ENCODE results near the gene ASMTL.
A peak's percentile ranks its signal among the peaks of the same experiment; 100 is the strongest.

The ASMTL gene

DNA sequence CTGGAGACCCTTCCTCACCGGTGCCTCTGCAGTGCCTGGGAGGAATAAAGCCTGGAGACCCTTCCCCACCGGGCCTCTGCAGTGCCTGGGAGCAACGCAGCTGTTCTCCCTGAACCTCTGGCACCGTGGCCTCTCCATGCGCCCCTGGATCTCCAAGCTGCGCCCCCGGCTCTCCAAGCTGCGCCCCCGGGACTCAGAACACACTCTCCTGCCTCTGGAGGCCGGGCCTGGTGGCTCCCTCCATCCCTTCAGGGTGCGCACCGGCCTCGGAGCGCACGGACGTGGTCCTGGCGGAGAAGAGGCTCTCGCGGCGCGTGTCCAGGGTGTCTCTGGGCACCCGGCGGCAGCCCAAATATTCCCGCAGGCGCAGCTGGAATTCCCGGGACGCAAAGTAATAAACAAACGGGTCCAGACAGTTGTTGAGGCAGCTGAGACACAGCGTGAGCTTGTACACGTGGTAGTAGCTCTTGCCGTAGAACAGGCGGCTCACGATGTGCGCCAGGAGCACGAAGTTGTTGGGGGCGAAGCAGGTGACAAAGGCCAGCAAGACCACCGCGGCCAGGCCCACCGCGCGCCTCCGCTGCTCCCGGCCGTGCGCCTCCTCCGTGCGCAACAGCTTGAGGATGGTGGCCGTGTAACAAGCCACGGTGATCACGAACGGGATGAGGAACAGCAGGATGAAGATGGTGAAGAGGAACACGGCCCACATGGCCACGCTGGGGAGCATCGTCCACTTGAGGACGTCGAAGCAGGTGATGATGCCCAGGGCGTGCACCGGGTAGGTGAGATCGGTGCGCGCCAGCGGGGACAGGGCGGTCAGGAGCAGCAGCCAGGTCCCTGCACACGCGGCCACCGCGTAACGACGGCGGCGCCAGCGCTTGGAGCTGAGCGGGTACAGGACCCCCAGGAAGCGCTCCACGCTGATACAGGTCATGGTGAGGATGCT lies 12.8 kb upstream of the ASMTL start:
- H3K79me1 ChIP-seq (ENCODE audit: low read length), result no peaks in the 10 kb centered on the region
- H3K9me3 ChIP-seq (ENCODE audit: insufficient read depth, low read depth, low read length), result no peaks in the 10 kb centered on the region
- H3K4me3 ChIP-seq (ENCODE audit: low read depth, low read length), result peak overlapping the region; percentile 8

DNA sequence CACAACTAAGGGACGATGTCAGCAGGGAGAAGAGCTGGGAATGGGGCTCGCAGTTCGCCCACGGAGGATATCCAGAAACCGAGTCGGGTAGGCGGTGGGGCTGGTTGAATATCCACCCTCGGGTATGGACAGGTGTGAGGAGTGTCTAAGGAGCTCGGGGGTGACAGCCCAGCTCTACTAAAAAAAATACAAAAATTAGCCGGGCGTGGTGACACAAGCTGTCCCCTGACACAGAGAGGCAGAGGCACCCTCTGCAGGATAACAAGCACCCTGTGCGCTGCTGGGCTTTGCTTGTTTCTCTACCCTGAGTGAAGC lies 12.2 kb upstream of the ASMTL start:
- Histone ChIP-seq H2AFZ (ENCODE audit: insufficient read depth, low read length, poor library complexity) (no peak overlapping the region), H3K18ac (ENCODE audit: low read length) (no peak overlapping the region), H3K9ac (ENCODE audit: low read length) (no peak overlapping the region), H4K12ac (ENCODE audit: low read depth, low read length) (no peak overlapping the region), H3K4me2 (ENCODE audit: low read length) (no peak overlapping the region), H3K23ac (ENCODE audit: low read length) (no peak overlapping the region), H3K27me3 (ENCODE audit: insufficient read depth, low read length) (no peaks in the 10 kb centered on the region), H2BK5ac (ENCODE audit: low read depth, low read length, poor library complexity) (no peak overlapping the region), H3K14ac (ENCODE audit: low read length) (no peak overlapping the region), H4K8ac (ENCODE audit: low read depth, low read length) (no peak overlapping the region), H2BK12ac (ENCODE audit: low read length) (no peak overlapping the region), H3K27ac (ENCODE audit: low read depth, low read length) (no peak overlapping the region), H3K79me2 (ENCODE audit: control insufficient read depth, insufficient read depth, low read length, poor library complexity) (no peaks in the 10 kb centered on the region), H2AK5ac (ENCODE audit: low read length) (no peak overlapping the region), H3K9me3 (ENCODE audit: insufficient read depth, low read depth, low read length) (no peaks in the 10 kb centered on the region), H2BK120ac (ENCODE audit: insufficient read depth, low read length, poor library complexity) (no peak overlapping the region), H3K4me1 (ENCODE audit: control insufficient read depth in 1 of 2, insufficient read depth in 2 of 2, low read length in 2 of 2) (no peaks in the 10 kb centered on the region), H3K4ac (ENCODE audit: low read depth, low read length) (no peak overlapping the region), H4K91ac (ENCODE audit: low read depth, low read length) (no peak overlapping the region), H3K36me3 (ENCODE audit: control insufficient read depth in 1 of 2, insufficient read depth in 2 of 2, low read length in 2 of 2) (no peaks in the 10 kb centered on the region), H3K79me1 (ENCODE audit: low read length) (no peaks in the 10 kb centered on the region), H3K4me3 (ENCODE audit: low read depth, low read length) (no peak overlapping the region)
- no CpG with 5 or more reads among the region's 12 CpGs for WGBS (ENCODE audit: extremely low coverage, insufficient coverage, insufficient read length)
- no peak for DNase-seq

More for the DNA sequence above, 12.8 kb upstream of the ASMTL start:
- H3K36me3 ChIP-seq (ENCODE audit: control insufficient read depth in 1 of 2, insufficient read depth in 2 of 2, low read length in 2 of 2), result no peaks in the 10 kb centered on the region
- H4K91ac ChIP-seq (ENCODE audit: low read depth, low read length), result no peak overlapping the region
- no peak overlapping the region for H2BK120ac ChIP-seq (ENCODE audit: insufficient read depth, low read length, poor library complexity)
- no peak overlapping the region for H3K23ac ChIP-seq (ENCODE audit: low read length)
- no peak overlapping the region for H2AK5ac ChIP-seq (ENCODE audit: low read length)
- H3K18ac ChIP-seq (ENCODE audit: low read length), result no peak overlapping the region
- H3K4ac ChIP-seq (ENCODE audit: low read depth, low read length), result no peak overlapping the region
- H2AFZ ChIP-seq (ENCODE audit: insufficient read depth, low read length, poor library complexity), result no peak overlapping the region
- no peaks in the 10 kb centered on the region for H3K4me1 ChIP-seq (ENCODE audit: control insufficient read depth in 1 of 2, insufficient read depth in 2 of 2, low read length in 2 of 2)
- H2BK12ac ChIP-seq (ENCODE audit: low read length), result no peak overlapping the region
- H3K4me2 ChIP-seq (ENCODE audit: low read length), result no peak overlapping the region
- WGBS (ENCODE audit: extremely low coverage, insufficient coverage, insufficient read length), result no CpG with 5 or more reads among the region's 75 CpGs
- no peaks in the 10 kb centered on the region for H3K79me2 ChIP-seq (ENCODE audit: control insufficient read depth, insufficient read depth, low read length, poor library complexity)
- H3K9ac ChIP-seq (ENCODE audit: low read length), result no peak overlapping the region
- no peak for DNase-seq
- no peak overlapping the region for H3K14ac ChIP-seq (ENCODE audit: low read length)
- H3K27me3 ChIP-seq (ENCODE audit: insufficient read depth, low read length), result no peaks in the 10 kb centered on the region
- no peak overlapping the region for H3K27ac ChIP-seq (ENCODE audit: low read depth, low read length)
- H4K12ac ChIP-seq (ENCODE audit: low read depth, low read length), result no peak overlapping the region
- H2BK5ac ChIP-seq (ENCODE audit: low read depth, low read length, poor library complexity), result no peak overlapping the region
- no peak overlapping the region for H4K8ac ChIP-seq (ENCODE audit: low read depth, low read length)

DNA sequence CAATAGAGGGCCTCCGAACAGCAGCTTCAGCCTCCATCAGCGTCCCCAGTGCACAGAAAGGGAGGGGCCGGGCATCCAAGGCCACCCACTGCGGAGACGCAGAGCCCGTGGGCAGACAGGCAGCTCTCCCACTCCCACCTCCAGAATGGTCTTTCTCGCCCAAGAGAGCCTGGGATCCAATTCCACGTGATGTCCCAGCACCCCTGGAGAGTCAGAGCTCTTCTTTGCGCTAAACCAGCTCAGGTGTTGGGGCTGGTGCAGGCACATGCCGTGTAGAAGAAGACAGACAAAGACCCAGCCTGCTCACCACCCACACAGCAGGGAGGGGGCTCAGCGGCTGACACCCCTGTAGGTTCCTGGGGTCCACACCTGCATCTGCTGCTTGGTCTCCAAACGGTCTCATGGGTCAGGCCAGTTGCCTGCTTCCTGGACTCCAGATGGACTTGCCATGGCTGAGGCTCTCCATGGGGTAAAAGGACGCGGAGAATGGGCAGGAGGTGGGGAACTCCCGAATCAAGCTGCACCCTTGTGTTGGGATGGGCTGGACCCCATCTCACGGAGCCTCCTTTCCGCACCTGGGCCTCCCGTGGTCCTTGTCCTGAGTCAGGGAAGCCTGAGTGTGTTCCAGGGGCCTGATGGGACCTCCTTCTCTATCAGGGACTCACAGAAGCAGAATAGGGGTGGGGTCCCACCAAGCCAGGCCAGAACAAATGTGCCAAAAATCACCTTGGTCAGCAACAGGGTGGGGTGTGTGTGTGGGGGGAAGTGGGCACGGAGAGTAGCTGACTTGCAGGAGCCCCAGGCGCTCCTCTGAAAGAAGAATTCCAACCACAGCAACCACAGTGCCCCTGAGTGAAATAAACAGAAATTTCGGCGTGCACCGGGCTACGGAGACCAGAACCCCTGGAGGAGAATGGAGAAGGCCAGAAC lies 11.6 kb upstream of the ASMTL start:
- Histone ChIP-seq H3K79me2 (ENCODE audit: control insufficient read depth, insufficient read depth, low read length, poor library complexity) (no peaks in the 10 kb centered on the region), H3K4me3 (ENCODE audit: low read depth, low read length) (no peak overlapping the region), H3K4me1 (ENCODE audit: control insufficient read depth in 1 of 2, insufficient read depth in 2 of 2, low read length in 2 of 2) (no peaks in the 10 kb centered on the region), H3K27me3 (ENCODE audit: insufficient read depth, low read length) (no peaks in the 10 kb centered on the region), H3K14ac (ENCODE audit: low read length) (no peak overlapping the region), H2AFZ (ENCODE audit: insufficient read depth, low read length, poor library complexity) (no peak overlapping the region), H3K23ac (ENCODE audit: low read length) (no peak overlapping the region), H2BK120ac (ENCODE audit: insufficient read depth, low read length, poor library complexity) (no peak overlapping the region), H3K18ac (ENCODE audit: low read length) (no peak overlapping the region), H2BK5ac (ENCODE audit: low read depth, low read length, poor library complexity) (no peak overlapping the region), H3K9ac (ENCODE audit: low read length) (no peak overlapping the region), H3K27ac (ENCODE audit: low read depth, low read length) (no peak overlapping the region), H3K79me1 (ENCODE audit: low read length) (no peaks in the 10 kb centered on the region), H2BK12ac (ENCODE audit: low read length) (no peak overlapping the region), H2AK5ac (ENCODE audit: low read length) (no peak overlapping the region), H4K8ac (ENCODE audit: low read depth, low read length) (no peak overlapping the region), H3K4me2 (ENCODE audit: low read length) (no peak overlapping the region), H3K9me3 (ENCODE audit: insufficient read depth, low read depth, low read length) (no peaks in the 10 kb centered on the region), H3K36me3 (ENCODE audit: control insufficient read depth in 1 of 2, insufficient read depth in 2 of 2, low read length in 2 of 2) (no peaks in the 10 kb centered on the region), H4K91ac (ENCODE audit: low read depth, low read length) (no peak overlapping the region), H4K12ac (ENCODE audit: low read depth, low read length) (no peak overlapping the region), H3K4ac (ENCODE audit: low read depth, low read length) (no peak overlapping the region)
- no peak for DNase-seq
- WGBS (ENCODE audit: extremely low coverage, insufficient coverage, insufficient read length), result no CpG with 5 or more reads among the region's 24 CpGs

DNA sequence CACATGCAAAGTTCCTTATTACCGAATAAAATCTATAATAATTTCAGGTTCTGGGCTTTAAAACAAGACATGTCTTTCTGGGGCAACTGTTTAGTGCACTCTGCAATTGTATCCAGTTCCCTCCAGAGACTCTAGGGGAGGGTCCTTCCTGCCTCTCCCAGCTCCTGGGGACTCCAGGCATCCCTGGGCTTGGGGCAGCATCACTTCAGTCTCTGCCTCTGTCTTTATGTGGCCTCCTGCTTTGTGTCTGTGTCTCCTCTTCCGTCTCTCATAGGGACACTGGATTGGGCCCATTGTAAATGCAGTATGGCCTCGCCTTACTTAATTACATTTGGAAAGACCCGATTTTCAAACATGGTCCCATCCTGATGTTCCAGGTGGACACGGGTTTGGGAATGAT lies 10.9 kb upstream of the ASMTL start:
- H3K36me3 ChIP-seq (ENCODE audit: control insufficient read depth in 1 of 2, insufficient read depth in 2 of 2, low read length in 2 of 2), result no peaks in the 10 kb centered on the region
- no peak overlapping the region for H4K12ac ChIP-seq (ENCODE audit: low read depth, low read length)
- H2BK12ac ChIP-seq (ENCODE audit: low read length), result no peak overlapping the region
- no peaks in the 10 kb centered on the region for H3K9me3 ChIP-seq (ENCODE audit: insufficient read depth, low read depth, low read length)
- H2BK5ac ChIP-seq (ENCODE audit: low read depth, low read length, poor library complexity), result no peak overlapping the region
- no peaks in the 10 kb centered on the region for H3K79me1 ChIP-seq (ENCODE audit: low read length)
- H3K14ac ChIP-seq (ENCODE audit: low read length), result no peak overlapping the region
- H2BK120ac ChIP-seq (ENCODE audit: insufficient read depth, low read length, poor library complexity), result no peak overlapping the region
- no peak overlapping the region for H3K4me3 ChIP-seq (ENCODE audit: low read depth, low read length)
- DNase-seq, result no peak
- no peak overlapping the region for H4K8ac ChIP-seq (ENCODE audit: low read depth, low read length)
- no peak overlapping the region for H3K9ac ChIP-seq (ENCODE audit: low read length)
- H3K27me3 ChIP-seq (ENCODE audit: insufficient read depth, low read length), result no peaks in the 10 kb centered on the region
- H3K23ac ChIP-seq (ENCODE audit: low read length), result no peak overlapping the region
- H3K4me1 ChIP-seq (ENCODE audit: control insufficient read depth in 1 of 2, insufficient read depth in 2 of 2, low read length in 2 of 2), result no peaks in the 10 kb centered on the region
- H2AK5ac ChIP-seq (ENCODE audit: low read length), result no peak overlapping the region
- H3K27ac ChIP-seq (ENCODE audit: low read depth, low read length), result no peak overlapping the region
- no peak overlapping the region for H3K4ac ChIP-seq (ENCODE audit: low read depth, low read length)
- WGBS (ENCODE audit: extremely low coverage, insufficient coverage, insufficient read length), result no CpG with 5 or more reads among the region's 5 CpGs
- H2AFZ ChIP-seq (ENCODE audit: insufficient read depth, low read length, poor library complexity), result no peak overlapping the region
- no peak overlapping the region for H3K18ac ChIP-seq (ENCODE audit: low read length)
- no peak overlapping the region for H3K4me2 ChIP-seq (ENCODE audit: low read length)
- H4K91ac ChIP-seq (ENCODE audit: low read depth, low read length), result no peak overlapping the region
- no peaks in the 10 kb centered on the region for H3K79me2 ChIP-seq (ENCODE audit: control insufficient read depth, insufficient read depth, low read length, poor library complexity)

All from trophoblast cell (in vitro differentiated cells and primary cell).